ENCODE results near the gene CERS3. TPM values are rescaled to one million over a fixed set of nuclear protein-coding genes. Genes with fewer than 3 reads are reported as not detected.

CERS3 gene
- total RNA-seq, 1 experiment from 2014 or later: not detected

DNA sequence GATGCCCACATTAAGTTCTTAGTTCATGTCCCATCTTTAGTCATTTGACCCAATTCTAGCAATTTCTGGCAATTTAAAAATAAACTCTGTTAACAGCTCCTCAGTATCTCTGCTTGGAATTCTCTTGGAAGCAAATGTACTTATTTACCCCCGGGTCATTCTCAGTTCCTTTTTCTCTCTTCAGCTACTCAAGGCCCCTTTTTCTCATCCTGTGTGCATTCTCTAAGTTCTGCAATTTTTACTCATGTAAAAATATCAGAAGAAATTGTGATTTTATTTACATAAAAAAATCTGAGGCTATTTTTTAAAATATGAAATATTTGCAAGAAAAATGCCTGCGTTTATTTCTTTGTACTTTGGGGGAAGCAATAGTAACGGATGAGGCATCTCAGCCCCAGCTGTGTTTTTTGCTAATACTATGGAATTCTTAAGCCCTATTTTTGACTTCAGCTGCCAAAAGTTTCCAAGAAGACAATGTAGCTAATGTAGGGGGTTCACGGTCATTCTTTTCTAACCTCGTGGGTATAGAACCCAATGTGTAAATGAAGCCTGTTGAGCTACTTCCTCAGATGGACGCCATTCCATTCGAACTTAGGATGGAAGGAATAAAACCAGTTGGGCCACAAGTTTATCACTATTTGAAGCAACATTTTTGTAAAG is 20.0 kb downstream of the CERS3 start:
- no TSS peak for BruUV-seq (replicated peaks)
- no peak for ATAC-seq
- ChIA-PET CTCF (no interaction called here), POLR2A (no interaction called here)
- no peak overlapping the region for H3K4me3 ChIP-seq (ENCODE audit: low read depth in 2 of 2, low read length in 2 of 2)
- H3K4me1 ChIP-seq (ENCODE audit: control insufficient read depth, insufficient read depth, low read length): no peaks in the 10 kb centered on the region
- H3K36me3 ChIP-seq (ENCODE audit: control insufficient read depth, insufficient read depth, low read length): no peaks in the 10 kb centered on the region
- DNase-seq (ENCODE audit: low read depth, low spot score): no peak
- in situ Hi-C loops (cut with HindIII; ENCODE audit: low pct_unique_long_range_greater_than_20kb, low sequenced_read_pairs): no loop called here
- no peak overlapping the region for H3K27ac ChIP-seq (ENCODE audit: low read length)
- TF ChIP-seq SIN3A (IDR thresholded peaks at IDR 0.05; ENCODE audit: borderline replicate concordance, insufficient read depth, low read depth, low read length) (no peak), POLR2AphosphoS5 (IDR thresholded peaks at IDR 0.05; ENCODE audit: low read depth, low read length) (no peak), TCF7L2 (IDR thresholded peaks at IDR 0.05; ENCODE audit: low read depth, low read length) (no peak)
- TF ChIP-seq, protein P1, sequence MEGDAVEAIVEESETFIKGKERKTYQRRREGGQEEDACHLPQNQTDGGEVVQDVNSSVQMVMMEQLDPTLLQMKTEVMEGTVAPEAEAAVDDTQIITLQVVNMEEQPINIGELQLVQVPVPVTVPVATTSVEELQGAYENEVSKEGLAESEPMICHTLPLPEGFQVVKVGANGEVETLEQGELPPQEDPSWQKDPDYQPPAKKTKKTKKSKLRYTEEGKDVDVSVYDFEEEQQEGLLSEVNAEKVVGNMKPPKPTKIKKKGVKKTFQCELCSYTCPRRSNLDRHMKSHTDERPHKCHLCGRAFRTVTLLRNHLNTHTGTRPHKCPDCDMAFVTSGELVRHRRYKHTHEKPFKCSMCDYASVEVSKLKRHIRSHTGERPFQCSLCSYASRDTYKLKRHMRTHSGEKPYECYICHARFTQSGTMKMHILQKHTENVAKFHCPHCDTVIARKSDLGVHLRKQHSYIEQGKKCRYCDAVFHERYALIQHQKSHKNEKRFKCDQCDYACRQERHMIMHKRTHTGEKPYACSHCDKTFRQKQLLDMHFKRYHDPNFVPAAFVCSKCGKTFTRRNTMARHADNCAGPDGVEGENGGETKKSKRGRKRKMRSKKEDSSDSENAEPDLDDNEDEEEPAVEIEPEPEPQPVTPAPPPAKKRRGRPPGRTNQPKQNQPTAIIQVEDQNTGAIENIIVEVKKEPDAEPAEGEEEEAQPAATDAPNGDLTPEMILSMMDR (IDR thresholded peaks at IDR 0.05): no peak
- peaks cover 13% of the 10 kb centered on the region for H3K27me3 ChIP-seq (ENCODE audit: control insufficient read depth, insufficient read depth, low read length)
- H3K9me3 ChIP-seq (ENCODE audit: control insufficient read depth, insufficient read depth, low read depth, low read length): no peaks in the 10 kb centered on the region
- intact Hi-C loops (cut with micrococcal nuclease; ENCODE audit: unreplicated experiment): no loop called here

DNA sequence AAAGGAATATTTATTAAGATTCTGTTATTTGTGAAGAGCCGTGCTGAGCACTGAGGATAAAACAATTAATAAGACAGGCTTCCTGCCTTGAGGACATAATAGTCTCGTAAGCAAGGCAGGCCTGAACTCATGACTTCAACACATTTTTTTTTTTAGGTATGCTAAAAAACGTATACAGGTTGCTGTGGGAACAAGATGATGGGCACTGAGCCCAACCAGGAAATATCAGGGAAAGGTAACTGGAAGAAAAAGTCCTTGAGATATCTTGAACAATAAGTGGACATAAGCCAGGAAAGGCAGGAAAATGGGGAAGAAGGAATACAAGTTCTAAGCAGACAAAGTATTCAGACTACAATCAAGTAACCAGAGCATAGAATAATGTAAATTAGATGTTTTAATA is 26.1 kb downstream of the CERS3 start:
- CTCF ChIA-PET: no interaction called here
- TF ChIP-seq SIN3A (IDR thresholded peaks at IDR 0.05; ENCODE audit: borderline replicate concordance, insufficient read depth, low read depth, low read length) (no peak), POLR2AphosphoS5 (IDR thresholded peaks at IDR 0.05; ENCODE audit: low read depth, low read length) (no peak), TCF7L2 (IDR thresholded peaks at IDR 0.05; ENCODE audit: low read depth, low read length) (no peak)
- TF ChIP-seq, protein P1 (IDR thresholded peaks at IDR 0.05): no peak
- TF ChIP-seq, protein P2, sequence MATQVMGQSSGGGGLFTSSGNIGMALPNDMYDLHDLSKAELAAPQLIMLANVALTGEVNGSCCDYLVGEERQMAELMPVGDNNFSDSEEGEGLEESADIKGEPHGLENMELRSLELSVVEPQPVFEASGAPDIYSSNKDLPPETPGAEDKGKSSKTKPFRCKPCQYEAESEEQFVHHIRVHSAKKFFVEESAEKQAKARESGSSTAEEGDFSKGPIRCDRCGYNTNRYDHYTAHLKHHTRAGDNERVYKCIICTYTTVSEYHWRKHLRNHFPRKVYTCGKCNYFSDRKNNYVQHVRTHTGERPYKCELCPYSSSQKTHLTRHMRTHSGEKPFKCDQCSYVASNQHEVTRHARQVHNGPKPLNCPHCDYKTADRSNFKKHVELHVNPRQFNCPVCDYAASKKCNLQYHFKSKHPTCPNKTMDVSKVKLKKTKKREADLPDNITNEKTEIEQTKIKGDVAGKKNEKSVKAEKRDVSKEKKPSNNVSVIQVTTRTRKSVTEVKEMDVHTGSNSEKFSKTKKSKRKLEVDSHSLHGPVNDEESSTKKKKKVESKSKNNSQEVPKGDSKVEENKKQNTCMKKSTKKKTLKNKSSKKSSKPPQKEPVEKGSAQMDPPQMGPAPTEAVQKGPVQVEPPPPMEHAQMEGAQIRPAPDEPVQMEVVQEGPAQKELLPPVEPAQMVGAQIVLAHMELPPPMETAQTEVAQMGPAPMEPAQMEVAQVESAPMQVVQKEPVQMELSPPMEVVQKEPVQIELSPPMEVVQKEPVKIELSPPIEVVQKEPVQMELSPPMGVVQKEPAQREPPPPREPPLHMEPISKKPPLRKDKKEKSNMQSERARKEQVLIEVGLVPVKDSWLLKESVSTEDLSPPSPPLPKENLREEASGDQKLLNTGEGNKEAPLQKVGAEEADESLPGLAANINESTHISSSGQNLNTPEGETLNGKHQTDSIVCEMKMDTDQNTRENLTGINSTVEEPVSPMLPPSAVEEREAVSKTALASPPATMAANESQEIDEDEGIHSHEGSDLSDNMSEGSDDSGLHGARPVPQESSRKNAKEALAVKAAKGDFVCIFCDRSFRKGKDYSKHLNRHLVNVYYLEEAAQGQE (IDR thresholded peaks at IDR 0.05; ENCODE audit: insufficient read depth in 1 of 2, low read depth in 2 of 2, low read length in 1 of 2): no peak
- in situ Hi-C loops (cut with HindIII; ENCODE audit: low pct_unique_long_range_greater_than_20kb, low sequenced_read_pairs) (no loop called here), intact Hi-C loops (cut with micrococcal nuclease; ENCODE audit: unreplicated experiment) (no loop called here)
- no peak overlapping the region for H3K27ac ChIP-seq (ENCODE audit: low read length)
- POLR2A ChIA-PET: no interaction called here
- BruUV-seq (replicated peaks): no TSS peak
- no peak for ATAC-seq
- no peaks in the 10 kb centered on the region for H3K4me1 ChIP-seq (ENCODE audit: control insufficient read depth, insufficient read depth, low read length)
- H3K27me3 ChIP-seq (ENCODE audit: control insufficient read depth, insufficient read depth, low read length): peaks cover 13% of the 10 kb centered on the region
- no peak overlapping the region for H3K4me3 ChIP-seq (ENCODE audit: low read depth in 2 of 2, low read length in 2 of 2)
- H3K36me3 ChIP-seq (ENCODE audit: control insufficient read depth, insufficient read depth, low read length): no peaks in the 10 kb centered on the region
- H3K9me3 ChIP-seq (ENCODE audit: control insufficient read depth, insufficient read depth, low read depth, low read length): no peaks in the 10 kb centered on the region
- DNase-seq (ENCODE audit: low read depth, low spot score): no peak

All from Panc1 (cell line).